Activated B cell treated with CpG ODN at 0.5 μM for 24 hours (primary cell): ENCODE measurements around the gene HPSE2. TPM values are rescaled to one million over a fixed set of nuclear protein-coding genes. Genes with fewer than 3 reads are reported as not detected.
"Not testable (repeated sequence)": the region's sequence is repeated elsewhere in the genome, so short reads cannot be mapped to it uniquely, and the experiment has no call there.

Experiments used
- ATAC-seq: fragments of 200-7000 bp; cut with Tn5 transposase; one replicate; pipeline ENCODE4 v1.10.0; 2021; ENCODE audit warnings: low read depth, mild to moderate bottlenecking, moderate library complexity
- CTCF ChIA-PET: fragments of 350-600 bp; sonication (Branson Sonifier 250); formaldehyde crosslinking; loops from one replicate; lab custom pipeline; 2021; ENCODE audit warnings: antibody characterized with exemption; lab: Charles Lee
- POLR2A ChIA-PET: fragments of 350-600 bp; sonication (Branson Sonifier 250); formaldehyde crosslinking; loops from one replicate; lab custom pipeline; 2021; ENCODE audit warnings: antibody characterized with exemption; lab: Charles Lee
- DNase-seq: peaks from one replicate; pipeline ENCODE4 v3.0.0; 2022
- H3K27ac Mint-ChIP-seq: one replicate; pipeline ENCODE4 v1.8.0; 2020; ENCODE audit warnings: mixed read lengths
- H3K27me3 Mint-ChIP-seq: one replicate; pipeline ENCODE4 v1.8.0; 2021; ENCODE audit warnings: mixed read lengths
- H3K36me3 Mint-ChIP-seq: one replicate; pipeline ENCODE4 v1.8.0; 2021; ENCODE audit warnings: low read depth, mixed read lengths
- H3K4me1 Mint-ChIP-seq: one replicate; pipeline ENCODE4 v1.8.0; 2021; ENCODE audit warnings: mixed read lengths
- H3K4me3 Mint-ChIP-seq: one replicate; pipeline ENCODE4 v1.8.0; 2020; ENCODE audit warnings: mild to moderate bottlenecking, mixed read lengths
- H3K9me3 Mint-ChIP-seq: one replicate; pipeline ENCODE4 v1.8.0; 2020; ENCODE audit warnings: mixed read lengths
- CTCF ChIP-seq: fragments of 200-600 bp; IDR thresholded peaks from one replicate; pipeline ENCODE4 v1.8.0; 2022; ENCODE audit warnings: antibody characterized with exemption, mild to moderate bottlenecking
- intact Hi-C: fragments of 100-400 bp; cut with micrococcal nuclease; formaldehyde crosslinking; loops from one replicate; pipeline ENCODE4 v1.15.1; 2024
- total RNA-seq: library from RNA; stranded (reverse); gene quantifications from 2 replicates; pipeline ENCODE4 v1.2.3, GENCODE V29; 2022

HPSE2 gene
- total RNA-seq, 1 donor from 2014 or later, result not detected

GRCh38 chr10:99143651-99144050 is 92.0 kb downstream of the HPSE2 start:
- CTCF ChIA-PET, result no interaction called here
- intact Hi-C loops, result no loop called here
- Mint-ChIP-seq H3K9me3 (no peaks in the 10 kb centered on the region), H3K4me1 (no peaks in the 10 kb centered on the region), H3K27ac (no peak overlapping the region), H3K4me3 (no peak overlapping the region), H3K36me3 (no peaks in the 10 kb centered on the region), H3K27me3 (peaks cover 5% of the 10 kb centered on the region)
- TF ChIP-seq CTCF, result no peak
- POLR2A ChIA-PET, result no interaction called here
- ATAC-seq, result no peak
- DNase-seq, result no peak

GRCh38 chr10:99143011-99143410 is 92.6 kb downstream of the HPSE2 start:
- Mint-ChIP-seq H3K27me3 (peaks cover 5% of the 10 kb centered on the region), H3K27ac (no peak overlapping the region), H3K36me3 (no peaks in the 10 kb centered on the region), H3K9me3 (peaks cover 1% of the 10 kb centered on the region), H3K4me1 (no peaks in the 10 kb centered on the region), H3K4me3 (no peak overlapping the region)
- ChIA-PET CTCF (no interaction called here), POLR2A (no interaction called here)
- DNase-seq (no peak), ATAC-seq (no peak)
- no peak for TF ChIP-seq CTCF
- intact Hi-C loops, result no loop called here

GRCh38 chr10:99132897-99133296 is 102.8 kb downstream of the HPSE2 start:
- POLR2A ChIA-PET, CTCF ChIA-PET, H3K36me3 Mint-ChIP-seq: not testable (repeated sequence)

GRCh38 chr10:99125879-99126278 is 109.8 kb downstream of the HPSE2 start:
- Mint-ChIP-seq H3K27ac (no peak overlapping the region), H3K9me3 (peaks cover 17% of the 10 kb centered on the region), H3K27me3 (peaks cover 3% of the 10 kb centered on the region), H3K4me1 (no peaks in the 10 kb centered on the region), H3K36me3 (no peaks in the 10 kb centered on the region), H3K4me3 (no peak overlapping the region)
- DNase-seq (no peak), ATAC-seq (no peak)
- ChIA-PET CTCF (no interaction called here), POLR2A (no interaction called here)
- TF ChIP-seq CTCF, result no peak
- intact Hi-C loops, result no loop called here

More at GRCh38 chr10:99132897-99133296, 102.8 kb downstream of the HPSE2 start:
- H3K4me3 Mint-ChIP-seq, H3K4me1 Mint-ChIP-seq, DNase-seq, ATAC-seq, H3K9me3 Mint-ChIP-seq, H3K27me3 Mint-ChIP-seq, intact Hi-C loops, H3K27ac Mint-ChIP-seq: not testable (repeated sequence)

GRCh38 chr10:99124376-99124775 is 111.3 kb downstream of the HPSE2 start:
- ATAC-seq (no peak), DNase-seq (no peak)
- Mint-ChIP-seq H3K36me3 (no peaks in the 10 kb centered on the region), H3K4me3 (no peak overlapping the region), H3K4me1 (no peaks in the 10 kb centered on the region), H3K27ac (no peak overlapping the region), H3K27me3 (peaks cover 8% of the 10 kb centered on the region), H3K9me3 (peaks cover 23% of the 10 kb centered on the region)
- intact Hi-C loops, result no loop called here
- ChIA-PET CTCF (no interaction called here), POLR2A (no interaction called here)
- TF ChIP-seq CTCF, result no peak

GRCh38 chr10:99123851-99124250 is 111.8 kb downstream of the HPSE2 start:
- Mint-ChIP-seq H3K4me1 (no peaks in the 10 kb centered on the region), H3K36me3 (no peaks in the 10 kb centered on the region), H3K9me3 (peaks cover 20% of the 10 kb centered on the region), H3K4me3 (no peak overlapping the region), H3K27ac (no peak overlapping the region), H3K27me3 (peaks cover 8% of the 10 kb centered on the region)
- ATAC-seq (no peak), DNase-seq (no peak)
- POLR2A ChIA-PET, result no interaction called here
- CTCF ChIA-PET, result no interaction called here
- no peak for TF ChIP-seq CTCF
- intact Hi-C loops, result no loop called here
